Measurements from ENCODE around the gene PPFIBP2. TPM values are rescaled to one million over a fixed set of nuclear protein-coding genes. Genes with fewer than 3 reads are reported as not detected.

PPFIBP2 gene
- total RNA-seq, 1 donor from 2014 or later = 15.0 TPM

GRCh38 chr11:7558046-7558445 is 44.2 kb downstream of the PPFIBP2 start:
- no peak for TF ChIP-seq CTCF (IDR thresholded peaks at IDR 0.05; ENCODE audit: insufficient read depth, low read length, severe bottlenecking)
- no peaks in the 10 kb centered on the region for H3K27me3 ChIP-seq (ENCODE audit: control insufficient read depth, insufficient read depth, low read length)
- DNase-seq (ENCODE audit: low read depth) (no peak), FAIRE-seq (no peak)
- no peaks in the 10 kb centered on the region for H3K36me3 ChIP-seq (ENCODE audit: control insufficient read depth, insufficient read depth, low read length)
- H3K4me3 ChIP-seq (ENCODE audit: low read depth, low read length) = no peak overlapping the region

- H3K36me3 ChIP-seq (ENCODE audit: control insufficient read depth, insufficient read depth, low read length) = no peaks in the 10 kb centered on the region
- no peaks in the 10 kb centered on the region for H3K27me3 ChIP-seq (ENCODE audit: control insufficient read depth, insufficient read depth, low read length)
- no peak for FAIRE-seq
- TF ChIP-seq CTCF (IDR thresholded peaks at IDR 0.05; ENCODE audit: insufficient read depth, low read length, severe bottlenecking) = no peak
- no peak overlapping the region for H3K4me3 ChIP-seq (ENCODE audit: low read depth, low read length)
- DNase-seq (ENCODE audit: low read depth) = no peak
These were observed 45.8 kb downstream of the PPFIBP2 start for GRCh38 chr11:7559398-7560283.

GRCh38 chr11:7561562-7561961 is 47.8 kb downstream of the PPFIBP2 start:
- no peaks in the 10 kb centered on the region for H3K27me3 ChIP-seq (ENCODE audit: control insufficient read depth, insufficient read depth, low read length)
- DNase-seq (ENCODE audit: low read depth) = no peak
- no peak for FAIRE-seq
- H3K4me3 ChIP-seq (ENCODE audit: low read depth, low read length) = no peak overlapping the region
- TF ChIP-seq CTCF (IDR thresholded peaks at IDR 0.05; ENCODE audit: insufficient read depth, low read length, severe bottlenecking) = no peak
- no peaks in the 10 kb centered on the region for H3K36me3 ChIP-seq (ENCODE audit: control insufficient read depth, insufficient read depth, low read length)

- H3K27me3 ChIP-seq (ENCODE audit: control insufficient read depth, insufficient read depth, low read length) = no peaks in the 10 kb centered on the region
- TF ChIP-seq CTCF (IDR thresholded peaks at IDR 0.05; ENCODE audit: insufficient read depth, low read length, severe bottlenecking) = no peak
- FAIRE-seq (no peak), DNase-seq (ENCODE audit: low read depth) (no peak)
- no peaks in the 10 kb centered on the region for H3K36me3 ChIP-seq (ENCODE audit: control insufficient read depth, insufficient read depth, low read length)
- H3K4me3 ChIP-seq (ENCODE audit: low read depth, low read length) = no peak overlapping the region
These were observed 49.5 kb downstream of the PPFIBP2 start for GRCh38 chr11:7563281-7563680.

- H3K27me3 ChIP-seq (ENCODE audit: control insufficient read depth, insufficient read depth, low read length) = no peaks in the 10 kb centered on the region
- no peak overlapping the region for H3K4me3 ChIP-seq (ENCODE audit: low read depth, low read length)
- no peak for TF ChIP-seq CTCF (IDR thresholded peaks at IDR 0.05; ENCODE audit: insufficient read depth, low read length, severe bottlenecking)
- FAIRE-seq = no peak
- H3K36me3 ChIP-seq (ENCODE audit: control insufficient read depth, insufficient read depth, low read length) = no peaks in the 10 kb centered on the region
- no peak for DNase-seq (ENCODE audit: low read depth)
These were observed 51.0 kb downstream of the PPFIBP2 start for GRCh38 chr11:7564803-7565202.

All from bronchial epithelial cell (primary cell).